ENCODE results near the gene FASTKD3.

The FASTKD3 gene

DNA sequence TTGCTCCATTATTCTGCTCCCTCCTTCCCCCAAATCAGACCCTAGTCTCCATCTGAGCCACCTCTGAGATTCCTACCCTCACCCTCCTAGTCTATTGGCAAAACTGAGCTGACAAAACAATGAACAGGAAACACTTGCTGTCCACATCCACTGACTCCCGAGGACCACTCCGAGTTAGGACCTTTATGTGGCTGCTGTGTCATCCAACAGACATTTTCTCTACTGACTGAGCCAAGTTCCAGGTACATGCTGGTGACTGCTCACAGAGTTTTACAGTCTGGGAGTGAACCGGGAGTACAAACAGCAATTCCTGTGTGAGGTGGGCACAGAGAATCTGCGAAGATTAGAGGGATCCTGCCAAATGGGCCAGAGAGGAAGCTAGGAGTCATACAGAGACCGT lies 57.1 kb downstream of the FASTKD3 start:
- TF ChIP-seq CTCF (IDR thresholded peaks at IDR 0.05; ENCODE audit: insufficient read depth, low read length, missing control alignments): no peak
- ChIA-PET CTCF (no interaction called here), POLR2A (no interaction called here)
- DNase-seq (ENCODE audit: low read depth, low spot score): no peak
- no peak overlapping the region for H3K4me3 ChIP-seq (ENCODE audit: low read depth, low read length)

Measured in AG04449 (cell line).